GM12891 (cell line): ENCODE results near the gene LYAR.

ENCODE experiments used
- POLR2A ChIP-seq: IDR thresholded peaks from 2 replicates; pipeline ENCODE4 v1.6.1; 2011; ENCODE audit warnings: low read depth, low read length, control low read depth
- POLR2AphosphoS5 ChIP-seq: IDR thresholded peaks from 2 replicates; pipeline ENCODE4 v1.6.1; 2011; ENCODE audit warnings: low read depth, low read length, control low read depth
- TAF1 ChIP-seq: IDR thresholded peaks from 2 replicates; pipeline ENCODE4 v1.6.1; 2011; ENCODE audit warnings: low read depth, low read length, control low read depth

- TF ChIP-seq POLR2A (no peak), POLR2AphosphoS5 (no peak), TAF1 (no peak)
Observed at GRCh38 chr4:4270529-4270928, 19.4 kb downstream of the LYAR start.
